GM21737 (cell line): ENCODE results near the gene OSBP2.

Source experiments
- ATAC-seq: cut with Tn5 transposase; IDR thresholded peaks from one replicate; pipeline ENCODE4 v1.9.1; 2021; ENCODE audit warnings: mild to moderate bottlenecking, moderate library complexity; ENCODE audit not compliant: unreplicated experiment

OSBP2 gene

GRCh38 chr22:30923168-30923900, 228.7 kb downstream of the OSBP2 start:
- no peak for ATAC-seq

GRCh38 chr22:30925667-30926066, 231.0 kb downstream of the OSBP2 start:
- ATAC-seq = no peak

- ATAC-seq = no peak
Observed at GRCh38 chr22:30926706-30927105, 232.0 kb downstream of the OSBP2 start.

- no peak for ATAC-seq
Observed at GRCh38 chr22:30927806-30928205, 233.1 kb downstream of the OSBP2 start.

- no peak for ATAC-seq
Observed at GRCh38 chr22:30928401-30928800, 233.7 kb downstream of the OSBP2 start.

- ATAC-seq = no peak
Observed at GRCh38 chr22:30930228-30930627, 235.6 kb downstream of the OSBP2 start.

GRCh38 chr22:30931541-30932300, 237.0 kb downstream of the OSBP2 start:
- ATAC-seq = no peak

GRCh38 chr22:30932661-30933060, 238.0 kb downstream of the OSBP2 start:
- ATAC-seq = no peak

- no peak for ATAC-seq
Observed at GRCh38 chr22:30933457-30933856, 238.8 kb downstream of the OSBP2 start.

- no peak for ATAC-seq
Observed at GRCh38 chr22:30934053-30934452, 239.4 kb downstream of the OSBP2 start.

- no peak for ATAC-seq
Observed at GRCh38 chr22:30940685-30941362, 246.2 kb downstream of the OSBP2 start.

- no peak for ATAC-seq
Observed at GRCh38 chr22:30941363-30941740, 246.7 kb downstream of the OSBP2 start.

- no peak for ATAC-seq
Observed at GRCh38 chr22:30943368-30943767, 248.7 kb downstream of the OSBP2 start.

GRCh38 chr22:30944986-30945385, 250.3 kb downstream of the OSBP2 start:
- ATAC-seq = no peak

- no peak for ATAC-seq
Observed at GRCh38 chr22:30945653-30946052, 251.0 kb downstream of the OSBP2 start.

GRCh38 chr22:30946354-30946753, 251.7 kb downstream of the OSBP2 start:
- ATAC-seq = no peak

- ATAC-seq = no peak
Observed at GRCh38 chr22:30947173-30947815, 252.6 kb downstream of the OSBP2 start.

- ATAC-seq = no peak
Observed at GRCh38 chr22:30947816-30948454, 253.3 kb downstream of the OSBP2 start.

GRCh38 chr22:30948930-30949342, 254.3 kb downstream of the OSBP2 start:
- ATAC-seq = no peak

- no peak for ATAC-seq
Observed at GRCh38 chr22:30949934-30950660, 255.4 kb downstream of the OSBP2 start.
